GM12878 (cell line): ENCODE results near the gene DLL1. TPM values are rescaled to one million over a fixed set of nuclear protein-coding genes. Genes with fewer than 3 reads are reported as not detected.

ENCODE experiments used
- ATAC-seq: fragments of 200-7000 bp; cut with Tn5 transposase; 3 replicates; pipeline ENCODE4 v1.9.1; 2020; ENCODE audit warnings: mild to moderate bottlenecking, moderate library complexity
- BruUV-seq: library from RNA; stranded (reverse); fragments of 400-500 nt; replicated peaks from 2 replicates; lab custom pipeline; 2021; lab: Mats Ljungman, UMichigan
- CTCF ChIA-PET: fragments of 300-600 bp; sonication (Branson Sonifier 250); formaldehyde crosslinking; extraction: SDS; loops from one replicate; lab custom pipeline; 2021; ENCODE audit warnings: inconsistent platforms; lab: Yijun Ruan, JAX
- POLR2A ChIA-PET: fragments of 350-600 bp; formaldehyde crosslinking; extraction: SDS; loops from one replicate; lab custom pipeline; 2021; ENCODE audit warnings: inconsistent platforms; lab: Charles Lee
- RAD21 ChIA-PET: fragments of 300-600 bp; sonication (Branson Sonifier 250); formaldehyde crosslinking; loops from one replicate; lab custom pipeline; 2023; ENCODE audit warnings: antibody characterized with exemption; ENCODE audit not compliant: unreplicated experiment; lab: Charles Lee
- SMC1A ChIA-PET: fragments of 300-600 bp; sonication (Branson Sonifier 250); formaldehyde crosslinking; loops from one replicate; lab custom pipeline; 2023; ENCODE audit not compliant: unreplicated experiment, uncharacterized antibody; lab: Charles Lee
- DNase-seq: peaks from one replicate; pipeline ENCODE4 v3.0.0-alpha.2; 2011; ENCODE audit warnings: low read depth, low spot score
- FAIRE-seq: peaks from 3 replicates; lab custom pipeline; 2011; peaks lifted over from hg19 to GRCh38; lab: Jason Lieb, UNC
- H2AFZ ChIP-seq: 2 replicates; pipeline ENCODE4 v1.6.0; 2011; ENCODE audit warnings: low read depth, low read length, control low read depth; ENCODE audit not compliant: control insufficient read depth
- H3K27ac ChIP-seq: 2 replicates; pipeline ENCODE4 v1.5.1; 2011; ENCODE audit warnings: control low read depth; ENCODE audit not compliant: control insufficient read depth, insufficient read depth
- H3K27me3 ChIP-seq, 2 experiments: replicated peaks in 1 of 2; 2 replicates each; pipeline versions ENCODE4 v1.6.0 to v1.6.1; 2011; ENCODE audit warnings: low read length in 1 of 2; ENCODE audit not compliant: control insufficient read depth in 2 of 2, insufficient read depth in 2 of 2
- H3K36me3 ChIP-seq, 2 experiments: 2 replicates each; pipeline ENCODE4 v1.5.1; 2011; ENCODE audit warnings: low read length in 1 of 2; ENCODE audit not compliant: control insufficient read depth in 2 of 2, insufficient read depth in 2 of 2
- H3K4me1 ChIP-seq: 2 replicates; pipeline ENCODE4 v1.6.1; 2011; ENCODE audit warnings: mild to moderate bottlenecking, low read length, moderate library complexity, mixed read lengths; ENCODE audit not compliant: control insufficient read depth, insufficient read depth
- H3K4me2 ChIP-seq: 2 replicates; pipeline ENCODE4 v1.6.0; 2011; ENCODE audit warnings: control low read depth; ENCODE audit not compliant: control insufficient read depth, insufficient read depth
- H3K4me3 ChIP-seq: fragments of 200-600 bp; sonication (generic); 2 replicates; pipeline ENCODE4 v1.5.1; 2016
- H3K79me2 ChIP-seq: 2 replicates; pipeline ENCODE4 v1.6.0; 2011; ENCODE audit warnings: low read length; ENCODE audit not compliant: control insufficient read depth, insufficient read depth
- H3K9ac ChIP-seq: 2 replicates; pipeline ENCODE4 v1.8.0; 2011; ENCODE audit warnings: low read length, control low read depth, mixed read lengths; ENCODE audit not compliant: control insufficient read depth, insufficient read depth
- H3K9me3 ChIP-seq: replicated peaks from 3 replicates; pipeline ENCODE4 v1.5.1; 2011; ENCODE audit warnings: mild to moderate bottlenecking, low read length; ENCODE audit not compliant: control insufficient read depth, insufficient read depth
- H4K20me1 ChIP-seq: 2 replicates; pipeline ENCODE4 v1.6.0; 2011; ENCODE audit not compliant: control insufficient read depth, insufficient read depth
- ASH2L ChIP-seq: fragments of 300-600, 200-600 bp; sonication (generic); IDR thresholded peaks from 2 replicates; pipeline ENCODE4 v1.6.1; 2017; ENCODE audit warnings: low read depth, mild to moderate bottlenecking, borderline replicate concordance
- ATF7 ChIP-seq: fragments of 450-650 bp; IDR thresholded peaks from 2 replicates; pipeline ENCODE4 v1.6.1; 2016; ENCODE audit warnings: low read depth, mild to moderate bottlenecking
- CREM ChIP-seq: IDR thresholded peaks from 2 replicates; pipeline ENCODE4 v1.6.1; 2014; ENCODE audit warnings: antibody characterized with exemption, low read depth
- IKZF2 ChIP-seq, 2 experiments: fragments of 450-650 bp; IDR thresholded peaks; 2 replicates each; pipeline ENCODE4 v1.6.1; 2017; ENCODE audit warnings: mild to moderate bottlenecking in 2 of 2, moderate library complexity in 2 of 2
- IRF4 ChIP-seq: IDR thresholded peaks from 2 replicates; pipeline ENCODE4 v1.6.1; 2011; ENCODE audit warnings: low read depth, low read length
- MTA2 ChIP-seq: fragments of 450-650 bp; IDR thresholded peaks from 2 replicates; pipeline ENCODE4 v1.6.1; 2016; ENCODE audit warnings: low read depth, mild to moderate bottlenecking, moderate library complexity
- NFXL1 ChIP-seq: fragments of 450-650 bp; IDR thresholded peaks from 2 replicates; pipeline ENCODE4 v1.6.1; 2017; ENCODE audit warnings: antibody characterized with exemption, mild to moderate bottlenecking, borderline replicate concordance
- NFYB ChIP-seq: IDR thresholded peaks from 2 replicates; pipeline ENCODE4 v1.6.1; 2011; ENCODE audit warnings: low read depth, mild to moderate bottlenecking, low read length, improper control_type of control experiment, moderate library complexity; ENCODE audit not compliant: insufficient read depth
- PML ChIP-seq: IDR thresholded peaks from 2 replicates; pipeline ENCODE4 v1.6.1; 2012; ENCODE audit warnings: low read length, inconsistent platforms
- RFX5 ChIP-seq: IDR thresholded peaks from 2 replicates; pipeline ENCODE4 v1.6.1; 2011; ENCODE audit warnings: low read depth, low read length, improper control_type of control experiment
- SMAD1 ChIP-seq: fragments of 450-650 bp; IDR thresholded peaks from 2 replicates; pipeline ENCODE4 v1.6.1; 2018; ENCODE audit warnings: mild to moderate bottlenecking, low read depth; ENCODE audit not compliant: partially characterized antibody
- SMC3 ChIP-seq: IDR thresholded peaks from 2 replicates; pipeline ENCODE4 v1.6.1; 2011; ENCODE audit warnings: low read length, improper control_type of control experiment, borderline replicate concordance
- SREBF2 ChIP-seq: IDR thresholded peaks from 2 replicates; pipeline ENCODE4 v1.6.1; 2012; ENCODE audit warnings: mild to moderate bottlenecking, low read length
- TAF1 ChIP-seq: IDR thresholded peaks from 2 replicates; pipeline ENCODE4 v1.6.1; 2011; ENCODE audit warnings: mild to moderate bottlenecking, low read depth, low read length, borderline replicate concordance
- YBX1 ChIP-seq: fragments of 450-650 bp; IDR thresholded peaks from 2 replicates; pipeline ENCODE4 v1.6.1; 2016; ENCODE audit warnings: antibody characterized with exemption
- ZZZ3 ChIP-seq: IDR thresholded peaks from 2 replicates; pipeline ENCODE4 v1.6.1; 2011; ENCODE audit warnings: low read depth; ENCODE audit not compliant: control insufficient read depth, insufficient read length
- WGBS: methylation state at CpG from one replicate; pipeline ENCODE4 v1.1.6; 2016; ENCODE audit warnings: low lambda C conversion rate; ENCODE audit not compliant: insufficient replicate concordance, insufficient coverage; ENCODE audit errors: missing lambda C conversion rate; 5-methylcytosine and 5-hydroxymethylcytosine counted together
- in situ Hi-C: fragments of 300-500 bp; cut with MboI; formaldehyde crosslinking; loops from 9 replicates; pipeline ENCODE4 v1.14.3; 2018; ENCODE audit warnings: mixed read lengths
- intact Hi-C: fragments of 100-400 bp; cut with micrococcal nuclease; formaldehyde crosslinking; loops from one replicate; pipeline ENCODE4 v1.14.2; 2022; ENCODE audit not compliant: unreplicated experiment
- polyA plus RNA-seq, 11 experiments: library from polyadenylated mRNA; depleted of rRNA in 4 of 11; unstranded in 6 of 11; stranded (reverse) in 5 of 11; fragments of >200 nt; fragmentation: Nextera tagmentation in 4 of 11; fragmentation: Illumina TruSeq in 1 of 11; extraction: Ambion mirVana in 4 of 11; extraction: Trizol in 1 of 11; gene quantifications; 1 replicate in 1 of 11; 2 replicates in 10 of 11; pipeline versions ENCODE4 v1.2.1 to v1.2.3, GENCODE V29; 2011 to 2016; ENCODE audit warnings: inconsistent platforms in 2 of 11, missing spikeins in 2 of 11, low read depth in 1 of 11
- total RNA-seq, 4 experiments: library from RNA; depleted of rRNA in 3 of 4; stranded (reverse); fragments of >200 nt in 3 of 4; fragmentation: Illumina TruSeq in 1 of 4; extraction: Trizol in 1 of 4; gene quantifications; 2 replicates each; pipeline versions ENCODE4 v1.2.1 to v1.2.3, GENCODE V29; 2013 to 2021
- TF ChIP-seq, protein P1 (sequence below): fragments of 450-650 bp; conservative IDR thresholded peaks from 2 replicates; pipeline ENCODE4 v1.6.1; 2017; ENCODE audit warnings: mild to moderate bottlenecking, moderate library complexity

The DLL1 gene
- total and polyA plus RNA-seq, 10 of the 15 experiments (the other 5 are each of a cell fraction or from before 2014, with no cell fraction given) = 0.02 to 0.80 (median 0.19) TPM

DNA sequence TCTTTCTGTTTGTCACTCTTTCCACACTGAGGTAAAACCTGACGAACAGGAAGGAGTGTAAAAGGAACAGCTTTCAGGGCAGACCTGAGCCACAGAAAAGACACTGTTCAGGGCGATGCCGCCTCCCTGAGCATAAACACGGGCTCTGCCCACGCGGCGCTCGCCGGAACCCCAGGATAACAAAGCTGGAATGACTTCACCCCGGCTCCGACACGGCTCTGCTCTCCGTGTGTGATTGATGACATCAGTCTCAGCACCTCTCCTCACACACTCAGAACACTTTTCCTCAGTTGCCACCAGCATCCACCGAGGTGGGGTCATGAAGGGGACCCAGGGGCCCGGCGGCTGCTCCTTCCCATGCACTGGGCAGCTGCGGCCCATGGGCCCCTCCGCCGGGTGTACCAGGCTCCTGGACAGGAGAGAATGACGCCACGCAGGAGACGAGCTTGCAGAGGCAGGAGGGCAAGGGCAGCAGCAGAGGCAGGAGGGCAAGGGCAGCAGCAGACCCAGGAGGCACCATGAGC, 43.6 kb downstream of the DLL1 start:
- no peaks in the 10 kb centered on the region for H3K9me3 ChIP-seq
- ChIA-PET SMC1A (no interaction called here), RAD21 (no interaction called here), POLR2A (no interaction called here), CTCF (no interaction called here)
- DNase-seq (no peak), FAIRE-seq (no peak), ATAC-seq (no peak)
- H3K9ac ChIP-seq = no peak overlapping the region
- TF ChIP-seq ASH2L (no peak), RFX5 (no peak), NFXL1 (no peak), MTA2 (no peak), ZZZ3 (no peak), YBX1 (no peak), SMC3 (no peak), IRF4 (no peak), SREBF2 (no peak), CREM (no peak), IKZF2 (IDR thresholded peaks at IDR 0.05) (no peak), TAF1 (no peak), NFYB (no peak), SMAD1 (no peak), PML (no peak), ATF7 (no peak)
- TF ChIP-seq, protein P1, sequence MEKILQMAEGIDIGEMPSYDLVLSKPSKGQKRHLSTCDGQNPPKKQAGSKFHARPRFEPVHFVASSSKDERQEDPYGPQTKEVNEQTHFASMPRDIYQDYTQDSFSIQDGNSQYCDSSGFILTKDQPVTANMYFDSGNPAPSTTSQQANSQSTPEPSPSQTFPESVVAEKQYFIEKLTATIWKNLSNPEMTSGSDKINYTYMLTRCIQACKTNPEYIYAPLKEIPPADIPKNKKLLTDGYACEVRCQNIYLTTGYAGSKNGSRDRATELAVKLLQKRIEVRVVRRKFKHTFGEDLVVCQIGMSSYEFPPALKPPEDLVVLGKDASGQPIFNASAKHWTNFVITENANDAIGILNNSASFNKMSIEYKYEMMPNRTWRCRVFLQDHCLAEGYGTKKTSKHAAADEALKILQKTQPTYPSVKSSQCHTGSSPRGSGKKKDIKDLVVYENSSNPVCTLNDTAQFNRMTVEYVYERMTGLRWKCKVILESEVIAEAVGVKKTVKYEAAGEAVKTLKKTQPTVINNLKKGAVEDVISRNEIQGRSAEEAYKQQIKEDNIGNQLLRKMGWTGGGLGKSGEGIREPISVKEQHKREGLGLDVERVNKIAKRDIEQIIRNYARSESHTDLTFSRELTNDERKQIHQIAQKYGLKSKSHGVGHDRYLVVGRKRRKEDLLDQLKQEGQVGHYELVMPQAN = no peak
- H3K27ac ChIP-seq = no peak overlapping the region
- H2AFZ ChIP-seq = no peak overlapping the region
- intact Hi-C loops = no loop called here
- no peak overlapping the region for H3K4me2 ChIP-seq
- WGBS = 60% methylated on average over 22 of the region's 22 CpGs
- H3K4me1 ChIP-seq = no peaks in the 10 kb centered on the region
- in situ Hi-C loops = no loop called here
- no peaks in the 10 kb centered on the region for H3K27me3 ChIP-seq
- H3K4me3 ChIP-seq = no peak overlapping the region
- H3K36me3 ChIP-seq = no peaks in the 10 kb centered on the region
- H3K79me2 ChIP-seq = no peaks in the 10 kb centered on the region
- H4K20me1 ChIP-seq = no peaks in the 10 kb centered on the region
- BruUV-seq = no TSS peak
